GM12892 (cell line): ENCODE measurements around the gene KATNBL1.

ENCODE experiments used
- POLR2A ChIP-seq: IDR thresholded peaks from 2 replicates; pipeline ENCODE4 v1.6.1; 2011; ENCODE audit warnings: low read depth, low read length, control low read depth
- POLR2AphosphoS5 ChIP-seq: IDR thresholded peaks from 2 replicates; pipeline ENCODE4 v1.6.1; 2011; ENCODE audit warnings: low read depth, low read length, control low read depth

GRCh38 chr15:34102175-34102925, 107.5 kb downstream of the KATNBL1 start:
- TF ChIP-seq POLR2A, result no peak
- no peak for TF ChIP-seq POLR2AphosphoS5
